ENCODE data around the gene LSM3. TPM values are rescaled to one million over a fixed set of nuclear protein-coding genes. Genes with fewer than 3 reads are reported as not detected.

LSM3 gene
- total and polyA plus RNA-seq, 4 donors: 8.7 to 18.5 (median 15.5) TPM

DNA sequence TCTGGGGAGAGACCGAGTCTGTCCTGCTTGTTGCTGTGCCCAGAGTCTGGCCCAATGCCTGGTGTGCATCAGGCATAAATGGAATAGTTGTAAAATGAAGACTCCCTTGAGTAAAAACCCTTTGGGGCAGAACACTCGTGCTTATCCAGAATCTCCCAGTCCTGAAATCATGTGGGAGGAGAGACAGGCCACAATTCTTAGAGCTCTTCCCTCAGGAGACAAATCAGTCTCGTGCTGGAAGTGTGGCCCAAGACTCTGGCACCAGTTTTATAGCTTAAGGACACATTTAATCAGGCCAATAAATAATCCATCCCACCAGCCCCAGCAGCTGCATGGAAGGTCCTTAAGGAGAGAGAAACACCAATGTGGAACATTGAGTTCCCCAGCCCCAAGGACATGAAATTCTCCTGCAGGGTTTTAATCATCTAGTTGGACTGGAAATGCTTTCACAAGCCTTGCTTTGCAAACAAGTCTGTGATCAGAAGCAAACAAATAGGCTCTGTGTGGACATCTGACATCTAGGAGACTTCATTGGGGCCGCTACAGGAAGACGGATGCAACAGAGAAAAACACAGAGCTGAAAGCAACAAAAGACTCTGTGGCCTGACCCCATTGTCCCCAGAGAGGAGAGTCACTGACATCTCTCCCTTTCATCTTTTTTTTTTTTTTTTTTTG, 70.4 kb downstream of the LSM3 start:
- Histone ChIP-seq H3K4me1 (ENCODE audit: control insufficient read depth, insufficient read depth, low read length) (peaks cover 8% of the 10 kb centered on the region), H3K9me3 (ENCODE audit: control insufficient read depth, insufficient read depth, low read length) (no peaks in the 10 kb centered on the region), H3K4me3 (ENCODE audit: low read depth, low read length) (no peak overlapping the region), H3K27me3 (ENCODE audit: control insufficient read depth, insufficient read depth, low read length) (no peaks in the 10 kb centered on the region), H3K27ac (ENCODE audit: low read depth, low read length) (no peak overlapping the region), H3K36me3 (ENCODE audit: control insufficient read depth, insufficient read depth, low read length) (no peaks in the 10 kb centered on the region)
- WGBS (ENCODE audit: insufficient coverage): 46% methylated on average over 3 of the region's 5 CpGs
- peak in 2 of 6 donors; percentile 25 to 36 for DNase-seq (ENCODE audit: low read depth in 4 of 6, low spot score in 6 of 6)

Other genes starting within 250 kb of the LSM3 start
- 10 to 100 TPM; 12.1 to 15.0 TPM for gene CHCHD4, start 53.9 kb upstream of the LSM3 start, total RNA-seq
- gene CHCHD4, start 53.9 kb upstream of the LSM3 start, polyA plus RNA-seq (ENCODE audit: insufficient read length in 2 of 2): 10 to 100 TPM; 15.0 to 18.1 TPM
- gene TMEM43, start 53.8 kb upstream of the LSM3 start, total RNA-seq: 10 to 100 TPM; 48.5 to 79.3 TPM
- gene TMEM43, start 53.8 kb upstream of the LSM3 start, polyA plus RNA-seq (ENCODE audit: insufficient read length in 2 of 2): 10 to 100 TPM; 42.7 to 49.4 TPM
- gene XPC, start 216 bp upstream of the LSM3 start, total RNA-seq: 10 to 100 TPM; 14.7 to 32.6 TPM
- gene XPC, start 216 bp upstream of the LSM3 start, polyA plus RNA-seq (ENCODE audit: insufficient read length in 2 of 2): 10 to 100 TPM; 28.3 to 30.4 TPM
- 10 to 100 TPM; 14.3 to 17.2 TPM for gene SLC6A6, start 223.8 kb downstream of the LSM3 start, total RNA-seq
- gene SLC6A6, start 223.8 kb downstream of the LSM3 start, polyA plus RNA-seq (ENCODE audit: insufficient read length in 2 of 2): 10 to 100 TPM; 16.6 to 19.7 TPM